Breast epithelium (tissue), 4 donors: ENCODE measurements around the gene CCDC71. TPM values are rescaled to one million over a fixed set of nuclear protein-coding genes. Genes with fewer than 3 reads are reported as not detected.

Source experiments
- DNase-seq, 2 donors: peaks; one replicate each; pipeline ENCODE4 v3.0.0-alpha.2; 2019; ENCODE audit warnings: low spot score in 2 of 2
- H3K27ac ChIP-seq, 2 donors: fragments of 200-600 bp; sonication (generic) in 1 of 2; one replicate each; pipeline ENCODE4 v1.5.1; 2016 to 2019; ENCODE audit warnings: mild to moderate bottlenecking in 1 of 2
- H3K27me3 ChIP-seq, 2 donors: fragments of 200-600 bp; sonication (generic) in 1 of 2; one replicate each; pipeline versions ENCODE4 v1.5.1 to v1.6.0; 2017 to 2019; ENCODE audit warnings: control low read depth in 1 of 2, mild to moderate bottlenecking in 1 of 2
- H3K36me3 ChIP-seq: fragments of 200-600 bp; one replicate; pipeline ENCODE4 v1.5.1; 2019
- H3K4me1 ChIP-seq, 2 donors: fragments of 200-600 bp; sonication (generic); one replicate each; pipeline ENCODE4 v1.5.1; 2016 to 2019; ENCODE audit warnings: control low read depth in 1 of 2
- H3K4me3 ChIP-seq, 3 donors: fragments of 200-600 bp; sonication (generic); 1 replicate in 2 of 3; 2 replicates in 1 of 3; pipeline ENCODE4 v1.5.1; 2016 to 2019; ENCODE audit warnings: mild to moderate bottlenecking in 3 of 3, moderate library complexity in 2 of 3
- H3K9me3 ChIP-seq, 2 donors: fragments of 200-600 bp; sonication (generic) in 1 of 2; one replicate each; pipeline ENCODE4 v1.5.1; 2016 to 2019; ENCODE audit warnings: control low read depth in 1 of 2
- CTCF ChIP-seq, 3 donors: fragments of 450-650 bp; IDR thresholded peaks; one replicate each; pipeline ENCODE4 v1.5.1; 2016 to 2017; ENCODE audit warnings: antibody characterized with exemption in 3 of 3, mild to moderate bottlenecking in 3 of 3, moderate library complexity in 3 of 3
- POLR2A ChIP-seq: fragments of 450-650 bp; IDR thresholded peaks from one replicate; pipeline ENCODE4 v1.6.1; 2016; ENCODE audit warnings: antibody characterized with exemption, mild to moderate bottlenecking, moderate library complexity
- POLR2AphosphoS5 ChIP-seq, 3 donors: sonication (generic); formaldehyde crosslinking; IDR thresholded peaks; one replicate each; pipeline ENCODE4 v1.6.1; 2017; ENCODE audit warnings: antibody characterized with exemption in 3 of 3
- intact Hi-C: fragments of 100-400 bp; cut with DNase I; formaldehyde crosslinking; loops from one replicate; pipeline ENCODE4 v1.15.1; 2023; ENCODE audit warnings: low total_unique reads
- total RNA-seq, 3 donors: library from RNA; depleted of rRNA; stranded (reverse); fragments of >200 nt; gene quantifications; one replicate each; pipeline ENCODE4 v1.1.0, GENCODE V29; 2016

The CCDC71 gene
- total RNA-seq, 3 donors from 2014 or later, result 29.0 to 39.7 (median 31.8) TPM

- no peak for TF ChIP-seq POLR2A
- no peak for TF ChIP-seq POLR2AphosphoS5 (IDR thresholded peaks at IDR 0.05)
- TF ChIP-seq CTCF (IDR thresholded peaks at IDR 0.05), result no peak
- Histone ChIP-seq H3K4me3 (peak overlapping the region; percentile 65 to 81 (median 75)), H3K27ac (peak overlapping the region; percentile 82 to 85), H3K4me1 (peaks cover 8 to 11% of the 10 kb centered on the region in 2 donors), H3K36me3 (no peaks in the 10 kb centered on the region), H3K9me3 (no peaks in the 10 kb centered on the region), H3K27me3 (no peaks in the 10 kb centered on the region)
- DNase-seq, result no peak
- intact Hi-C loops, result loop anchor here (10.0 kb wide), 1 partner anchor 282 kb away; no protein-coding TSS in a partner anchor
Measured at GRCh38 chr3:49173116-49173791, 7.1 kb upstream of the CCDC71 start.

- TF ChIP-seq POLR2A, result no peak
- no peak for TF ChIP-seq CTCF (IDR thresholded peaks at IDR 0.05)
- TF ChIP-seq POLR2AphosphoS5 (IDR thresholded peaks at IDR 0.05), result no peak
- intact Hi-C loops, result loop anchor here (10.0 kb wide), 1 partner anchor 282 kb away; no protein-coding TSS in a partner anchor
- DNase-seq, result no peak
Measured at GRCh38 chr3:49172551-49173041, 6.5 kb upstream of the CCDC71 start.

GRCh38 chr3:49171775-49172500 is 5.8 kb upstream of the CCDC71 start:
- H3K36me3 ChIP-seq, result no peaks in the 10 kb centered on the region
- H3K4me1 ChIP-seq, result peaks cover 8 to 11% of the 10 kb centered on the region in 2 donors
- TF ChIP-seq CTCF (IDR thresholded peaks at IDR 0.05) (no peak), POLR2A (no peak), POLR2AphosphoS5 (IDR thresholded peaks at IDR 0.05) (no peak)
- no peak for DNase-seq
- no peaks in the 10 kb centered on the region for H3K9me3 ChIP-seq
- H3K27ac ChIP-seq, result peak overlapping the region; percentile 82 to 85
- H3K4me3 ChIP-seq, result peak overlapping the region; percentile 65 to 81 (median 75)
- H3K27me3 ChIP-seq, result no peaks in the 10 kb centered on the region
- intact Hi-C loops, result loop anchor here (10.0 kb wide), 1 partner anchor 283 kb away; no protein-coding TSS in a partner anchor

More at GRCh38 chr3:49172551-49173041, 6.5 kb upstream of the CCDC71 start:
- peak overlapping the region; percentile 65 to 81 (median 75) for H3K4me3 ChIP-seq
- H3K9me3 ChIP-seq, result no peaks in the 10 kb centered on the region
- H3K27ac ChIP-seq, result peak overlapping the region; percentile 82 to 85
- no peaks in the 10 kb centered on the region for H3K36me3 ChIP-seq
- H3K27me3 ChIP-seq, result no peaks in the 10 kb centered on the region
- H3K4me1 ChIP-seq, result peaks cover 8 to 11% of the 10 kb centered on the region in 2 donors

- Histone ChIP-seq H3K4me3 (peak within 1 kb of the TSS; percentile 65 to 81 (median 75)), H3K9me3 (no peaks in the 10 kb centered on the region), H3K27me3 (no peaks in the 10 kb centered on the region), H3K36me3 (no peaks in the 10 kb centered on the region), H3K4me1 (peaks cover 8 to 11% of the 10 kb centered on the region in 2 donors), H3K27ac (peak within 1 kb of the TSS; percentile 82 to 85)
- DNase-seq, result peak; percentile 69 to 83
- intact Hi-C loops, result loop anchor here (10.0 kb wide), 1 partner anchor 284 kb away; no protein-coding TSS in a partner anchor
- TF ChIP-seq CTCF (IDR thresholded peaks at IDR 0.05), result peak; percentile 84 to 90 (median 89)
- peak; percentile 53 to 68 (median 63) for TF ChIP-seq POLR2AphosphoS5 (IDR thresholded peaks at IDR 0.05)
- TF ChIP-seq POLR2A, result no peak
Measured at GRCh38 chr3:49171119-49171774, 5.1 kb upstream of the CCDC71 start, which contains the start of gene KLHDC8B. KLHDC8B (plus strand) TSS chr3:49171598; CDS start chr3:49172770, 1,172 bp downstream.
